Activated B cell treated with CpG ODN at 0.5 μM for 24 hours (primary cell): ENCODE measurements around the gene MYO1A. TPM values are rescaled to one million over a fixed set of nuclear protein-coding genes. Genes with fewer than 3 reads are reported as not detected.
"Not testable (repeated sequence)": the region's sequence is repeated elsewhere in the genome, so short reads cannot be mapped to it uniquely, and the experiment has no call there.

ENCODE experiments used
- ATAC-seq: fragments of 200-7000 bp; cut with Tn5 transposase; one replicate; pipeline ENCODE4 v1.10.0; 2021; ENCODE audit warnings: low read depth, mild to moderate bottlenecking, moderate library complexity
- CTCF ChIA-PET: fragments of 350-600 bp; sonication (Branson Sonifier 250); formaldehyde crosslinking; loops from one replicate; lab custom pipeline; 2021; ENCODE audit warnings: antibody characterized with exemption; lab: Charles Lee
- POLR2A ChIA-PET: fragments of 350-600 bp; sonication (Branson Sonifier 250); formaldehyde crosslinking; loops from one replicate; lab custom pipeline; 2021; ENCODE audit warnings: antibody characterized with exemption; lab: Charles Lee
- DNase-seq: peaks from one replicate; pipeline ENCODE4 v3.0.0; 2022
- H3K27ac Mint-ChIP-seq: one replicate; pipeline ENCODE4 v1.8.0; 2020; ENCODE audit warnings: mixed read lengths
- H3K27me3 Mint-ChIP-seq: one replicate; pipeline ENCODE4 v1.8.0; 2021; ENCODE audit warnings: mixed read lengths
- H3K36me3 Mint-ChIP-seq: one replicate; pipeline ENCODE4 v1.8.0; 2021; ENCODE audit warnings: low read depth, mixed read lengths
- H3K4me1 Mint-ChIP-seq: one replicate; pipeline ENCODE4 v1.8.0; 2021; ENCODE audit warnings: mixed read lengths
- H3K4me3 Mint-ChIP-seq: one replicate; pipeline ENCODE4 v1.8.0; 2020; ENCODE audit warnings: mild to moderate bottlenecking, mixed read lengths
- H3K9me3 Mint-ChIP-seq: one replicate; pipeline ENCODE4 v1.8.0; 2020; ENCODE audit warnings: mixed read lengths
- CTCF ChIP-seq: fragments of 200-600 bp; IDR thresholded peaks from one replicate; pipeline ENCODE4 v1.8.0; 2022; ENCODE audit warnings: antibody characterized with exemption, mild to moderate bottlenecking
- intact Hi-C: fragments of 100-400 bp; cut with micrococcal nuclease; formaldehyde crosslinking; loops from one replicate; pipeline ENCODE4 v1.15.1; 2024
- total RNA-seq: library from RNA; stranded (reverse); gene quantifications from 2 replicates; pipeline ENCODE4 v1.2.3, GENCODE V29; 2022

MYO1A gene
- total RNA-seq, 1 donor from 2014 or later = 0.71 TPM

DNA sequence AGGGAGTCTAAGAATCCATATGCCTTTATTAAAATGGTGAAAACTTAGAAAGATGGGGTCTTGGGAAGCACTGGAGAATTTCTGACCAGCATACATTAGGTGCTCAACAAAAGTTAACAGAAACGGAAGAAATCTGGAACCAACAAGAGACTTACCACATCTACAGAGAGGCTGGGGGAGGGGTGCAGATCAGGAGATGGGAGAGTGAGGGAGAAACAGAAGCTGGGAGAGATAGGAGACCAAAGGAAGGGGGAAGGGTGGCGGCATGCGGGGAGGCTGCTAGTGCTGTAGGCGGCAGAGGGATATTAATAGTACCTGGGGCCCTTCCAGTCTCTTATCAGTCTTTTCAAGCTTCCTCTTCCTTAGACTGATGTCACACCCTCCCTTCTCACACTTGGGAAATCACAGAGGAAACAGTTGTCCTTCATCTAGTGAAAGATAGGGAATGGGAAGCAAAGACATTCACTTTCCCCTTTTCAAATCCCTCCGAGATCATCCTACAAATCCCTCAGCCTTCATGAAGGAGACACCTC is 61.7 kb downstream of the MYO1A start:
- POLR2A ChIA-PET = interaction anchor here (0.5 to 1.0 kb wide), 4 partner anchors 16 to 236 kb away, joined by 3 to 5 read pairs (median 4); no protein-coding TSS in a partner anchor
- Mint-ChIP-seq H3K36me3 (no peaks in the 10 kb centered on the region), H3K27me3 (peaks cover 6% of the 10 kb centered on the region), H3K4me1 (peaks cover 12% of the 10 kb centered on the region), H3K27ac (no peak overlapping the region), H3K4me3 (no peak overlapping the region), H3K9me3 (no peaks in the 10 kb centered on the region)
- no peak for ATAC-seq
- CTCF ChIA-PET = interaction anchor here (0.7 to 4.4 kb wide), 13 partner anchors 9 to 474 kb away, joined by 3 to 68 read pairs (median 8); partner anchors contain the start of gene HSD17B6
- no peak for TF ChIP-seq CTCF
- DNase-seq = no peak
- intact Hi-C loops = no loop called here

- DNase-seq = peak; percentile 66
- POLR2A ChIA-PET = interaction anchor here (0.5 to 1.0 kb wide), 3 partner anchors 16 to 124 kb away, joined by 3 to 5 read pairs (median 3); no protein-coding TSS in a partner anchor
- Mint-ChIP-seq H3K4me3 (peak overlapping the region; percentile 35), H3K4me1 (peaks cover 12% of the 10 kb centered on the region), H3K36me3 (no peaks in the 10 kb centered on the region), H3K9me3 (no peaks in the 10 kb centered on the region), H3K27me3 (peaks cover 6% of the 10 kb centered on the region), H3K27ac (no peak overlapping the region)
- CTCF ChIA-PET = interaction anchor here (0.6 to 4.4 kb wide), 15 partner anchors 10 to 474 kb away, joined by 3 to 68 read pairs (median 7); partner anchors contain the start of genes HSD17B6 and STAT6
- intact Hi-C loops = loop anchor here (1.0 to 2.0 kb wide), 5 partner anchors 19 to 474 kb away; partner anchors contain the start of gene ZBTB39
- peak; percentile 89 for TF ChIP-seq CTCF
- ATAC-seq = peak; percentile 96
These were observed 62.3 kb downstream of the MYO1A start for GRCh38 chr12:56987551-56988053.

- no peak for ATAC-seq
- H3K9me3 Mint-ChIP-seq = no peaks in the 10 kb centered on the region
- POLR2A ChIA-PET = interaction anchor here (0.6 to 1.0 kb wide), 3 partner anchors 17 to 434 kb away, joined by 3 read pairs; no protein-coding TSS in a partner anchor
These were observed 62.9 kb downstream of the MYO1A start for GRCh38 chr12:56987011-56987410.

DNA sequence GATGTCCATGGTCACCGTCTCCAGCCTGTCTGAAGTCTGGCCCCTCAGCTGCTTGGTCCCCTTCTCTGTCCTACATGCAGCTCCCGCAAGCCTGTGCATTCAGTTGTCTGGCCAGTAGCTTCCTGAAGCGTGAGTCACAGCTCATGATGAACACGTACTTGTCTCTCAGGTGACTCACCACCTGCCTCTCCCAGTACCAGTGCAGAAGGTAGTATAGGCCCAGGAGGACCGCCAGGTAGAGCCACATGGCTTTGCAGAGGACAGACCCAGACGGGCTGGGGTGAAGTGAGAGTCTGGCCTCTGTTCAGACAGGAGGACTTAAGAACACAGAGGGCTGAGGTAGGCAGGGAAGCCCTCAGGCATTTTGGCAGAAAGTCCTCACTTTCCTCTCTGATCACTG is 64.2 kb downstream of the MYO1A start:
- H3K4me1 Mint-ChIP-seq, H3K27ac Mint-ChIP-seq, H3K36me3 Mint-ChIP-seq, H3K27me3 Mint-ChIP-seq, POLR2A ChIA-PET, H3K9me3 Mint-ChIP-seq, DNase-seq, ATAC-seq, H3K4me3 Mint-ChIP-seq: not testable (repeated sequence)
- intact Hi-C loops = loop anchor here (2.0 kb wide), 1 partner anchor 21 kb away; the partner anchor contains the start of gene ZBTB39
- CTCF ChIA-PET = interaction anchor here (0.6 to 4.4 kb wide), 4 partner anchors 16 to 260 kb away, joined by 3 to 68 read pairs (median 7); partner anchors contain the start of genes HSD17B6 and NACA

More at GRCh38 chr12:56987011-56987410, 62.9 kb downstream of the MYO1A start:
- TF ChIP-seq CTCF = no peak
- CTCF ChIA-PET = interaction anchor here (0.6 to 4.4 kb wide), 13 partner anchors 11 to 473 kb away, joined by 3 to 68 read pairs (median 7); partner anchors contain the start of genes HSD17B6 and STAT6
- Mint-ChIP-seq H3K36me3 (no peaks in the 10 kb centered on the region), H3K4me3 (peak overlapping the region; percentile 35), H3K4me1 (peaks cover 12% of the 10 kb centered on the region), H3K27ac (no peak overlapping the region), H3K27me3 (peaks cover 6% of the 10 kb centered on the region)
- intact Hi-C loops = loop anchor here (1.0 to 2.0 kb wide), 5 partner anchors 20 to 474 kb away; partner anchors contain the start of gene ZBTB39
- DNase-seq = no peak

DNA sequence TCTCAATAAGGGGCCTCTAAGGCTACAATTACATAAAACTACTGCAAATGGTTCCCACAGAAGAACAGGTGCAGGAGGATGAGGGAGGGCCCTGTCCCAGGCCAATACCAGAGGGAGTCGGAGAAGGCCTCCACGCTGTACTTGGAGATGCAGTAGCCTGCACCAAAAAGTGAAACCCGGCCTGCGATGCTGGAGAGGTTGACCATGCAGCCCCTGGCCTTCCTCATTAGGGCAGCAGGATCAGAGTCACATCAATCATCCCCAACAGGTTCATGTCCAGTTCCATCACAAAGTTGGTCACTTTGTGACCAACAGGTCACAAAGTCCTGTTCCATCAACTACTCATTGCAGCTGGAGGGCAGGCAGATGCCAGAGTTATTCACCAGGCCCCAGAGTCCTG is 66.5 kb downstream of the MYO1A start:
- no peak for TF ChIP-seq CTCF

GRCh38 chr12:56982578-56983236 is 67.2 kb downstream of the MYO1A start:
- DNase-seq, H3K27ac Mint-ChIP-seq, H3K4me1 Mint-ChIP-seq, CTCF ChIA-PET, H3K27me3 Mint-ChIP-seq, intact Hi-C loops, H3K36me3 Mint-ChIP-seq, ATAC-seq, H3K4me3 Mint-ChIP-seq, H3K9me3 Mint-ChIP-seq: not testable (repeated sequence)
- POLR2A ChIA-PET = interaction anchor here (0.6 kb wide), 1 partner anchor 409 kb away, joined by 6 read pairs; no protein-coding TSS in a partner anchor

More for the DNA sequence above, 66.5 kb downstream of the MYO1A start:
- POLR2A ChIA-PET = interaction anchor here (0.6 kb wide), 1 partner anchor 410 kb away, joined by 6 read pairs; no protein-coding TSS in a partner anchor
- H3K36me3 Mint-ChIP-seq = no peaks in the 10 kb centered on the region
- peaks cover 6% of the 10 kb centered on the region for H3K4me1 Mint-ChIP-seq
- H3K27me3 Mint-ChIP-seq = peaks cover 3% of the 10 kb centered on the region
- no peak overlapping the region for H3K27ac Mint-ChIP-seq
- DNase-seq (no peak), ATAC-seq (no peak)
- intact Hi-C loops = no loop called here
- CTCF ChIA-PET = no interaction called here
- no peaks in the 10 kb centered on the region for H3K9me3 Mint-ChIP-seq
- no peak overlapping the region for H3K4me3 Mint-ChIP-seq
